LNCAP (cell line): Measurements from ENCODE around the gene MRE11.

Experiments
- TF ChIP-seq, protein P1 (sequence below): fragments of 450-650 bp; IDR thresholded peaks from 2 replicates; pipeline ENCODE4 v1.5.1; 2017; ENCODE audit warnings: mild to moderate bottlenecking

The MRE11 gene

DNA sequence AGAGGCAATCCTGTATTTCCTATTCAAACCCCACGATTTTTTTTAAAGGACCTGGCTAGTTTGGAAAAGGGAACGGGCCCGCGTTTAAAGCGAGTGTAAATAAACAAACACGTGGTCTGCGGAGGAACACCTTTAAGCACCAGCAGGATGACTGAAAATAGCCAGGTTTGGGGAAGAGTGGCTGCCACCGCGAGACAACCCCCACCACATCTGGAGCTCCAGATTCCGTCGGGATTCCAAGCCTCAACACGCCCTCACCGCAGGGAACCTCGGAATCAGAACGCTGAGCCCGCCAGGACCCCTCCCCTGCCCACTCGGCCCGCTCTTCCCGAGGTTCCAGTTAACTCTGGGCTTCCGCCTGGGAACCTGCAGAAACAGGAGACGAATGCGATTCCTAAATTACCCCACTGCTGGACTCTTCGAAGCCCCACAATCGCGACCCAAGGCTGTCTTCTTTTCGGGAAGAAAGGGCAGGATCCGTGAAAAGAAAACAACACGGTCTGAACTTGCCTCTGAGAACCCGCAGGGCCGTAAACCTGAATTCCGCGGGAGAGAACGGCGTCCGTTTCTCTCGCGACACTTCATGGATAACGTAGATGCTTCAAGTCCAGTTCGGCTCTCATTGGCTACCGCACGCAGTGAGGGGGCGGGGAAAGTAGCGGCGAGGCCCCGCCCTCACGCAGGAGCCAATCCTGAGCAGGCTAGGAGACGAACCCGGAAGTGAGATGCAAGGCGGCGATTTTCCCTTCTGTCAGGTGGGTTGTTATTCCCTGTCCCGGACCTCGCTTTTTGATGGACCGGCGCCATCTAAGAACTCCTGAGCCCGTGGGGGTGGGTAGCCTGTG is at the start of gene MRE11, which contains the start of gene ANKRD49:
Gene MRE11, minus strand, starts transcription at position 564 of the 845 bp plus-strand sequence. CDS start 1,043 bp downstream, outside the sequence.
Gene ANKRD49, plus strand, starts transcription at position 704 of the 845 bp plus-strand sequence. CDS start 2,710 bp downstream, outside the sequence.
- TF ChIP-seq, protein P1, sequence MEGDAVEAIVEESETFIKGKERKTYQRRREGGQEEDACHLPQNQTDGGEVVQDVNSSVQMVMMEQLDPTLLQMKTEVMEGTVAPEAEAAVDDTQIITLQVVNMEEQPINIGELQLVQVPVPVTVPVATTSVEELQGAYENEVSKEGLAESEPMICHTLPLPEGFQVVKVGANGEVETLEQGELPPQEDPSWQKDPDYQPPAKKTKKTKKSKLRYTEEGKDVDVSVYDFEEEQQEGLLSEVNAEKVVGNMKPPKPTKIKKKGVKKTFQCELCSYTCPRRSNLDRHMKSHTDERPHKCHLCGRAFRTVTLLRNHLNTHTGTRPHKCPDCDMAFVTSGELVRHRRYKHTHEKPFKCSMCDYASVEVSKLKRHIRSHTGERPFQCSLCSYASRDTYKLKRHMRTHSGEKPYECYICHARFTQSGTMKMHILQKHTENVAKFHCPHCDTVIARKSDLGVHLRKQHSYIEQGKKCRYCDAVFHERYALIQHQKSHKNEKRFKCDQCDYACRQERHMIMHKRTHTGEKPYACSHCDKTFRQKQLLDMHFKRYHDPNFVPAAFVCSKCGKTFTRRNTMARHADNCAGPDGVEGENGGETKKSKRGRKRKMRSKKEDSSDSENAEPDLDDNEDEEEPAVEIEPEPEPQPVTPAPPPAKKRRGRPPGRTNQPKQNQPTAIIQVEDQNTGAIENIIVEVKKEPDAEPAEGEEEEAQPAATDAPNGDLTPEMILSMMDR = no peak

DNA sequence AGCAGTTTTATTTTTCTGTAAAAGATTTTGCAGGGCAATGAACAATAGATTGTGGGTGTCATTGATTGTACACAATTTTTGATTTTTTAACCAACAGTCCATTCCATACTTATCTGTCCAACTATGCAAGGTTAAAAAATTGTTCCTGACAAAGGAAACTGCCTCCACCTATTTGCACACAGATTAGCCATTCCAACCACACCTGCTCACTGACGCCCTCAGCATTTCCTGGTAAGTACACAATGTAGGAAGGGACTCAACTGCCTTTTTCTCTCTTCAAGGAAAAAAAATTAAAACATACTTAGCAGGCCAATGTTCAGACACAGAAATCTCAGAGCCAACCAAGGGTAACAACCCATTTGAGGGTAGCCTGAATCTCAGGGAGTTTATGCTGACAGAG is 45.8 kb upstream of the MRE11 start:
- TF ChIP-seq, protein P1 = no peak

DNA sequence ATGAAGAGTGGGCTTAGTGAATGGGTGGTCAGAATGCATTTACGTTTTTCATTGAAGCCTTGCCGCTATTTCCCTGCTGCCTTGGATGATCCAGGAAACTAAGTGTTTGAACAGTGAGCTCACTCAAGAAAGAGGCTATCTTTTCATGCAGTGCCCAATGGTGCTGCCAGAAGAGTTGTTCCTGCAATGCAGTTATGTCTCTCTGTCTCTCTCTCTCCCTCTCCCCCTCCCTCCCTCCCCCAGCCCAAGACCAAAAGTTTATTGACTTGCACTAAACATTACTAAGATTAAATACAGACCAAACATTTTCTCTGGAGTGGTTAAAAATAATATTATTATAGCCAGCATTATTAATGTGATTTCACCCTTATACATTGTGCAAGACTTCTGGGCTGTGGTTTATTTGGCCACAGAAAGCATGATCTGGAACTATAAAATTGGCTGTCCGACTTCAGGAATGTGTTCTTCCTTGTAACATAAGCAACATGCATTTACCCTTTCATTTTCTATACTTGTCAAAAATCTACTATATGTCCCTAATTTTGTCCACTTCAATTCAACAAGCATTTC is 43.5 kb upstream of the MRE11 start:
- TF ChIP-seq, protein P1 = no peak

DNA sequence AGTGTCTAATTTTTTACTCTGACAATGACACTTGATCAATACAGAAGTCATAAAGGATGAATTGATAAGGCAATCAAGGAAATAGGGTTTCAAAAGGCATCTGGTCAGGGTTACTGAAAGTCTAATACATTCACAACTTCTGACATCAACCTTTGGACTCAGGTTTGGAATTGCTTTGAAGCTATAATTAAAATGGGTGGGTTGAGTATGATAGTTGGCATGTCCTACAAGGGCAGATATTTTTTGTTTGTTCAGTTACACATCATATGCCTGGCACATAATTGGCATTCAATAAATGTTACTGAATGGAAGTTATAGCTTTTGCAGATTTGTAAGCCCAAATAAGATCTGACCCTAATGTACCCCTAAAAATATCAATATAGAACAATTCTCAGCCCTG is 42.7 kb upstream of the MRE11 start:
- TF ChIP-seq, protein P1 = no peak

DNA sequence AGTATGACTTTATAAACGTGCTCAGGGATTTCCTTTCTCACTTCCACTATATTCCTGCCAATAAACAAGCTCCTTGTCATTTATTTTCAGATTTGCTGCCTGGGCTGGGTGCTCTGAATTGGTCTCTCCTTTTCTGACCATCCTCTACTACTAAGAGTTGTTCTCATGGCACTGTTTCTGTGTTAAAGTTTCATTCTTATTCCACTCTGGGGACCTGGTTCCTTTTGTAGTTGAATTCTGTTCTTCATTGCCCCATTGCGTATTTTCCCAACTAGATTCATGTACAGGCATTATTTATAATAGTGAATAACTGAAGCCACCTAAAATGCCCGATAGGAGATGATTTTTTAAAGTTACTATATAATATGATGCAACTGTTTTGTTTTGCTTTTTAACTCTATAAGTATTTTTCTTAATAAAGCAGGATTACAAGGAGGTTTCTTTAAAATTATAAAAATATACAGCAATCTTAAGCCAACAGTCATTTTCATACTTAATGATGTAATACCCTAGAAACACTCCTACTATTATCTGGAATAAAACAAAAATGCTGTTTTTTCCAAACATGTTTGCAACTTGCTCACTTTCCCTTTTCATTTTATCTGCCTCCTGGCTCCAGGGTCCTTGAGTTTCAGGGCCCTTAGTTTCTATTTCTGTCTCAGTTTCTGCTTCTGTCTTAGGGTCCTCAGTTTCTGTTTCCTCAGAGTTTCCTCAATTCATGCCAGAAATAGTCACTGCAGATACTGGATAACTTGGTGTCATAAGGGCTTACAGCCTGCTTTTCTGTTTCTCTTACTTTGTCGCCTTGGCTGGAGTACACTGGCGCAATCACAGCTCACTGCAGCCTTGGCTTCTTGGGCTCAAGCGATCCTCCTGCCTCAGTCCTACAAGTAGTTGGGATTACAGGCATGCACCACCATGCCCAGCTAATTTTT is 40.3 kb upstream of the MRE11 start:
- TF ChIP-seq, protein P1 = no peak

DNA sequence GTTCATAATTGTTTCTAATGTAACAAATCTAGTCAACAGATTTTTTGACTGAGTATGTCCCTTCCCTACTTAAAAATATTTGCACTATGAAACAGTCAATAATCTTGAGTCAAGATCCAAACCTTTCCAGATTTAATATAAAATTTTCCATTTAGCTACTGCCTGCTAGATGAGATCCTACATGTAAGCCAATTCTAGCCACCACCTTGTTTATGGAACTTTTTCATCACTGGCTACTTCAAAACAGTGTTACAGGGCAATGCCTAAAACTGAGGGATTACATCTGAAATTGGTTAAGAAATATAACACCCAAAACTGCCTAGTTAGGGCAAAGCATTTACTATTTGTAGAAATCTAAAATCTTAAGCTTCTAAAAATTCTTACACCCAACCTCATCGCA is 39.6 kb upstream of the MRE11 start:
- TF ChIP-seq, protein P1 = no peak

DNA sequence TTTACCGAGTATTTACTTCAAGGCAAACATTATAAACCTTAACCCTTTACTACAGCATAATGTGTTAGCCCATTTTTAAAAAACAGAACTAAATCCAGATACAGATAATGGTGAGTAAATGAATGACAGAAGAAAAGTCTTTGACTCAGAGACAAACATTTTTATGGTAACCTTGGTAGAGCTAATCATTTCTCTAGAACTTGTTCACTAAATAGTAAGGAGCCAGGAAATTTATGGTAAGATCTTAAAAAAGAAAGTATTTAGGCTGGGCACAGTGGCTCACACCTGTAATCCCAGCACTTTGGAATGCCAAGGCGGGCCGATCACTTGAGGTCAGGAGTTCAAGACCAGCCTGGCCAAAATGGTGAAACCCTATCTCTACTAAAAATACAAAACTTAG is 38.6 kb upstream of the MRE11 start:
- TF ChIP-seq, protein P1 = no peak
